Measurements from ENCODE around the gene FCGR3B.
"Not testable (repeated sequence)": the region's sequence is repeated elsewhere in the genome, so short reads cannot be mapped to it uniquely, and the experiment has no call there.

The FCGR3B gene

GRCh38 chr1:161638251-161638993 lies 7.4 kb upstream of the FCGR3B start:
- FAIRE-seq = not testable (repeated sequence)

DNA sequence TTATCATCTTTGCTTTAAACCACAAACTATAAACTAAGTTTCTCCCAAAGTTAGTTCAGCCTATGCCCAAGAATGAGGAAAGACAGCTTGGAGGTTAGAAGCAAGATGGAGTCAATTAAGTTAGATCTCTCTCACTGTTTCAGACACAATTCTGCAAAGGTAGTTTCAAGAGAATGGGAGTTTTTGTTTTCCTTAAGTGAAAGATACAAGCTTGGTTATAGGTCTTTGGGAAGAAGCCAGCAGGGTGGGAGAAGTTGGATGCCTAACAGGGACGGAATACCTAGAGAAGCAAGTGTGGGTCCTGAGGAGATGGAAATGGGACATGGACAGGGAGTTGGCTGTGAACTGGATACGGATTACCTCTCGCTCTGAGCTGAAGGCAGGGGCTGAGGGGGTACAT lies 6.0 kb upstream of the FCGR3B start:
- FAIRE-seq = not testable (repeated sequence)

- FAIRE-seq = not testable (repeated sequence)
These were observed 5.3 kb upstream of the FCGR3B start for GRCh38 chr1:161636189-161636782.

GRCh38 chr1:161634993-161635392 lies 4.0 kb upstream of the FCGR3B start:
- not testable (repeated sequence) for FAIRE-seq

DNA sequence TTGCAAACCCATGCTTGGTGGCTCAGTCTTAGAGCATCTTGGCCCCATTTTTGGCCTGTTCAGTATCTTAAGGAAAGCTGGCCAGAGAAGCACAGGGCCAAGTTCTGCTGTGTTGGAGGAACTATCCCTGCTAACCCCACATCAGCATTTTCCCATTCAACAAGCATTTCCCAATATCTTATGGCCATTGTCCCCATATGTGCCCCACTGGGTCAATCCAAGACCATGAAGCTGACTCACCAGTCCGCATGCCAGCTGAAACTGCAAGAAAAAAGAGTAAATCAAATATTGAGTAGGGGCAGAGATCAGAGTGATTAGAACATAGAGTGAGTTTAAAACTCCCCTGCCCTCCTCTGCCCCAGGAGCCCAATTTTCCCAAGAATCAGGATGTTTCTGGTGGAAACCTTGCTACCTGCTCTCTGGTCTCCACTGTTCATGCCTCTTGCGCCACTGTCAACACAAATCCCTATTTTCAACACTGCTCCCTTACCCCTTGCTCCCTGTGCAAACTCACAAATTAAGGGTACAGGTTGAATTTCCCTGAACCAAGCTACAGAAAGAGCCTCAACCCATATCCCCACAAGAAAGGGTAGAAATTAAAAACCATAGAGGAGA lies 741 bp downstream of the FCGR3B start:
- not testable (repeated sequence) for FAIRE-seq

DNA sequence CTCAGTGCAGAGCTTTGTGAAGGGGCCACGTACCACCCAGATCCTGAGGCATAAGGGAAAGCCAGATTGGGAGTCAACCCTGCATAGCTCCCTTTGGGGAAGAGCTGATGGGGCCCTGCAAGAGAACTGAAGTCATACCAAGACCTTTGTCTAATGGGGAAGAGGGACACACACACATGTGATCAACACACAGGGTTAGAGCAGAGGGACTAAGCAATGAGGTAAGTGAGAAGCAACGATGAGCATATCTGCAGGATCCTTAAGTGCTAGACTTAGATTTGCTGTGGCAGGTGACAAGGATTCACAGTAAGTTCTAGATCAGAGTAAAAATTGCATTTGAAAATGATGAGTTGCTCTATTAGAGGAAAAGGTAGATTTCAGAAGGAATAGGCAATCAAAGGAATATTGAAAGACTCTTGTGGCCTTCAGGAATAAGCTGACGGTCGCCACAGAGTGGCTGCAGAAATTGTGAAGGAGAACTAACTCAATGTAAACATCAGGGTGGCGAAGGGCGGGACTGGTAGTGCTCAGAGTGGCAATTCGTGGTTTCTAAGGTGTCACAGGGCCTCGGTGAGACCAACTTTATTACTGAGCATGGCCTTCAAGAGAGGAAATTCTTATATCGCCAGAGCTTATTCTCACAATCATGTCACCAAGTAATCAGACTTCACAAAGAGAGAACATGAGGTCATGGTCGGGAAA lies 4.4 kb downstream of the FCGR3B start:
- FAIRE-seq = not testable (repeated sequence)

DNA sequence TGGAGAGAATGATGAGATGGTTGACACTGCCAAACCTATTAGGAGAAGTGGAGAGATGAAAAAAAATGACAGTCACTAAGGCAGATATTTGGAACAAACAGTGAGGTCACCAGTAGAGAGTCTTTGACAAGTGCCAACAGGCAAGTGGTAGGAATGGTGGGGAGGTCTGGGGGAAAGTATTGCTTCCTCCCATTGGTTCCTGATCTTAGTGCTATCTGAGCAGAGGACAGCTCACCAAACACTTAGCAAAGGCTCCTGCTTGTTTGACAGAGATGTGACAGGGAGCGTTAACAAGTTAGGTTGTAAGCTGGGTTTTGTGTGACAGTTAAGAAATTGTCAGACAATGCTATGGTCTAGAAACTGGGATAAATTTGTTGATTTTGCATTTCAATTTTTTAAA lies 6.4 kb downstream of the FCGR3B start:
- not testable (repeated sequence) for FAIRE-seq

- not testable (repeated sequence) for FAIRE-seq
These were observed 7.5 kb downstream of the FCGR3B start for GRCh38 chr1:161623401-161624051.

DNA sequence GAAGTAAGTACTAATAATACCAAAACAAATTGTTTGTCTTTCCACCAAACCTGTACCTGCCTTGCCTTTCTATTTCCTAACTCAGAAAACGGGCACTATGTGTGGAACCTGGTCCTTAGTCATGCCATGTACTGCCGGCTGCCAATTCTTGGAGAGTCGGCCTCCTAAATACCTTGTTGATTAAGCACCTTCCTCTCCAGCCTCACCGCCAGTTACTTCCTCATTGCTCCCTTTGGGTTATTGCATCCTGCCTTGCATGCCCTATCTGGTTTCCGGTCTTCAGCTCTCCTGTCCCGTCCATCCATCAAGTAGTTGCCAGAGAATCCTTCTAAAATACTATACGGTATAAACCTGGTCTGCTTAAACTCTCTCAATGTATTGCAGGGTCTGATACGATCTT lies 8.9 kb downstream of the FCGR3B start:
- not testable (repeated sequence) for FAIRE-seq

DNA sequence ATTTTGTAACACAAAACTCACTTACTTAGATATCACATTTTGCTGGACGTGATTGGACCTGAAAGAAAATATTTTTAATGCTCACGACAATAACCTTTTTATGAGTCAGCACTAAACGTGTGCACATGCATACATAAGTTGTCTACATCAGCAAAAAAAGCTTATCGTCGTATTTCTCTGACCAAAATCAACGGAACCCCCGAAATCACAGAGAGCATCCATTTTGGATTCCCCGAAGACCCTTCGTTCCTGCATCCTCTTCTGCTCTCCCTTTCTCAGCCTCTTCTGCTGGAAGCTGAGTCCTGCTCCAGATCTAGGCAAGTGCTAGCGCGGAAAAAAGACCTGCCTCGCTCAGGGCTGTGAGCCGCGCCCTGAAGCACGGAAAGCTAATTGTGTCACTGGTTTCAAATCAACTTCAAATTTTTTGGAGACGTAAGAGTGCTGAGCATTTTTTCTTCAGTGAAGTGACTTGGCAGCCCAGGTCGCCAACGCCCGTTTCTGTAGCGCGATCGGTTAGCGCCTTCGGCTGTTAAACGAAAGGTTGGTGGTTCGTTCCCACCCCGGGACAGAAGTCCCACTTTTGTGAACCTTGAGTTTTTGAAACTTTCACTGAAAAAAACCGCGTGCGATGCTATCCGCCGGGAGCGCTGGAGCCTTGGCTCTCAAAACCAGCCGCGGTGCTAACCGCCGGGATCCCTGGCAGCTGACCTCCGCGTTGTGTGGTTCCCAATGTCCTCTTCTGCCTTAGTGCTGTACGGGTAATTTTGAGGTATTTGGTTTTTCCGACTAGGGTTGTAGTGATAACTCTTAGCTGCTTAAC lies 9.6 kb downstream of the FCGR3B start:
- FAIRE-seq = peak; percentile 78

DNA sequence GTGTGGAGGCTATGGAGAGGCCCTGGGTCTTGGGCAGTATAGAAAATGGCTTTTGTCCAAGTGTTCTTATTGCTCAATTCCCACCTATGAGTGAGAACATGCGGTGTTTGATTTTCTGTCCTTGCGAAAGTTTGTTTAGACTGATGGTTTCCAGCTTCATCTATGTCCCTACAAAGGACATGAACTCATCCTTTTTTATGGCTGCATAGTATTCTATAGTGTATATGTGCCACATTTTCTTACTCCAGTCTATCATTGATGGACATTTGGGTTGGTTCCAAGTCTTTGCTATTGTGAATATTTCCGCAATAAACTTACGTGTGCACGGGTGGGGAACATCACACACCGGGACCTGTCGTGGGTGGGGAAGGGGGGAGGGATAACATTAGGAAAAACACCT lies 10.6 kb downstream of the FCGR3B start:
- FAIRE-seq = not testable (repeated sequence)

GRCh38 chr1:161618517-161618916 lies 12.5 kb downstream of the FCGR3B start:
- not testable (repeated sequence) for FAIRE-seq

GRCh38 chr1:161616417-161616816 lies 14.6 kb downstream of the FCGR3B start:
- not testable (repeated sequence) for FAIRE-seq

DNA sequence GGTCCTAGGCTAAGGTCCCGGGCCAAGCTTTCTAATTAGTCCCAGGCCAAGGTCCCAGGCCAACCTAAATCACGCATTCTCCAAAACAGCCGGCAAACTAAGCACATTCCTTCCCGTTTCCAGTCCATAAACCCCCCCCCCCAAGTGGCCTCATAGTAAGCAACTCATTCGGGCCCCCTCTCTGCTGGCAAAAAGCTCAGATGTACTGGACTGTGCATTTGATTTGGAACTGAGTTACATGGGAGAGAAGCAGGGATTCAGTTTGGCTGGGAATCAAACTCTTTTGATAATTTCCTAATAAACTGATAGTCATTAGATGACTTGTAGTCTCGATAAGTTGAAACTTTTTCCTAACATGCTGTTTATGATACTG lies 17.8 kb downstream of the FCGR3B start:
- not testable (repeated sequence) for FAIRE-seq

- FAIRE-seq = peak; percentile 99
These were observed 18.4 kb downstream of the FCGR3B start for GRCh38 chr1:161612322-161613141.

- FAIRE-seq = not testable (repeated sequence)
These were observed 19.1 kb downstream of the FCGR3B start for GRCh38 chr1:161611866-161612321.

DNA sequence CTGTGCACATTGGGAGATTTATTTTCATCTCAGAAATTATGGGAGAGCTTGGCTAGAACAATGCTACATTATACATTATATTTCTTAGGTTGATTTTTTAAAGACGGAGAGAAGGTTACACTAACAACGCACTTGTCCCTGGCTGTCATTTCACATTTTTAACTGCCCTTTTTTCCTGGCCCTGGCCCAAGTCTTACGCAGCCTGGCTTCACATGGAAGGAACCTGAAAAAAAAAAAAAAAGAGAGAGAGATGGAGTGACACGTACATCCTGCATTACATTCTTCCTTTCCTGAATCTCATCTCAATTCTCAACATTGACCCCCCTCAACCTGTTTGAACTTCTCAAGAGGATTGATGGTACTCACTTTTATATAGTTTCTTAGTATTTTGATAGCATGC lies 20.8 kb downstream of the FCGR3B start:
- FAIRE-seq = not testable (repeated sequence)

GRCh38 chr1:161606541-161607336 lies 24.2 kb downstream of the FCGR3B start:
- FAIRE-seq = not testable (repeated sequence)

GRCh38 chr1:161605762-161606540 lies 25.0 kb downstream of the FCGR3B start:
- not testable (repeated sequence) for FAIRE-seq

All from TTC549 (cell line).